Measurements from ENCODE around the gene OR6C65. TPM values are rescaled to one million over a fixed set of nuclear protein-coding genes. Genes with fewer than 3 reads are reported as not detected.

OR6C65 gene
- total RNA-seq, 1 donor from 2014 or later: not detected

DNA sequence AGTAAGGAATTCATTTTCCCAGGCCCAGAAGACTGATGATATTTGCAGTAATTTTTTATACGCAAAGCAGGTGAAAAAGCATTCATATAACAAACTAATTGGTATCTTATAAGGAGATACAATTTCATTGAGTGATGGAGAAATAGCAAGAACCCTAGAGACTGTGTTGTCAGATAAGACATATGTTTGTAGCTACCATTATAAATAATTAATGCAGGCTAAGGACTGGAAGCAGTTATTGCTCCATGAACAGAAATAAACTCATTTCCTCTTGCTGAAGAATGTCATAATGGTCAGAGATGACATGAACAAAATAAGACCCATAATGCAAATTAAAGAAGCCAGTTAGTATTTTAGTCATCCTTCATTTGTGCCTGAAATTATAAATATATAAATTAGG, 45.0 kb downstream of the OR6C65 start:
- intact Hi-C loops (cut with micrococcal nuclease): no loop called here
- no peak for DNase-seq
- no peak overlapping the region for H3K4me3 ChIP-seq
- no peaks in the 10 kb centered on the region for H3K36me3 ChIP-seq
- TF ChIP-seq, protein P1, sequence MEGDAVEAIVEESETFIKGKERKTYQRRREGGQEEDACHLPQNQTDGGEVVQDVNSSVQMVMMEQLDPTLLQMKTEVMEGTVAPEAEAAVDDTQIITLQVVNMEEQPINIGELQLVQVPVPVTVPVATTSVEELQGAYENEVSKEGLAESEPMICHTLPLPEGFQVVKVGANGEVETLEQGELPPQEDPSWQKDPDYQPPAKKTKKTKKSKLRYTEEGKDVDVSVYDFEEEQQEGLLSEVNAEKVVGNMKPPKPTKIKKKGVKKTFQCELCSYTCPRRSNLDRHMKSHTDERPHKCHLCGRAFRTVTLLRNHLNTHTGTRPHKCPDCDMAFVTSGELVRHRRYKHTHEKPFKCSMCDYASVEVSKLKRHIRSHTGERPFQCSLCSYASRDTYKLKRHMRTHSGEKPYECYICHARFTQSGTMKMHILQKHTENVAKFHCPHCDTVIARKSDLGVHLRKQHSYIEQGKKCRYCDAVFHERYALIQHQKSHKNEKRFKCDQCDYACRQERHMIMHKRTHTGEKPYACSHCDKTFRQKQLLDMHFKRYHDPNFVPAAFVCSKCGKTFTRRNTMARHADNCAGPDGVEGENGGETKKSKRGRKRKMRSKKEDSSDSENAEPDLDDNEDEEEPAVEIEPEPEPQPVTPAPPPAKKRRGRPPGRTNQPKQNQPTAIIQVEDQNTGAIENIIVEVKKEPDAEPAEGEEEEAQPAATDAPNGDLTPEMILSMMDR (IDR thresholded peaks at IDR 0.05; ENCODE audit: borderline replicate concordance): no peak
- H3K27me3 ChIP-seq (ENCODE audit: low read depth): peaks cover 7% of the 10 kb centered on the region
- H3K27ac ChIP-seq (replicated peaks): no peak overlapping the region
- no peaks in the 10 kb centered on the region for H3K4me1 ChIP-seq
- H3K9me3 ChIP-seq (replicated peaks): peaks cover 15% of the 10 kb centered on the region

DNA sequence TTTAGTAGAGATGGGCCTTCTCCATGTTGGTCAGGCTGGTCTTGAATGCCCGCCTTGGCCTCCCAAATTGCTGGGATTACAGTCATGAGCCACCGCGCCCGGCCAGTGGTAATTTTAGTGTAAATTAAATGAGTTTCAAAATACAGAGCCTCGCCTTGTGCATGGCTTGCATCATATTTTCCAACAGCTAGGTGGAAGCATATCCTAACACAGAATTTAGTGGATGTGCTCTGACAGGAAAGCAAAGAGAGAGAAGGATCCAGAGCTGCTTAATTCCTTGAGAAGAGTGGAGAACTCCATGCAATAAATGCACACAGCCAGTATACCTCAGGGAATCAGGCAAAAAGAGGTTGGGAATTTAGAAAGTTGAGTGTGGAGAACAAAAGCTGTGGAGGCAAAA, 46.0 kb downstream of the OR6C65 start:
- intact Hi-C loops (cut with micrococcal nuclease): no loop called here
- Histone ChIP-seq H3K4me1 (no peaks in the 10 kb centered on the region), H3K4me3 (no peak overlapping the region), H3K27ac (replicated peaks) (no peak overlapping the region), H3K9me3 (replicated peaks) (peaks cover 6% of the 10 kb centered on the region), H3K27me3 (ENCODE audit: low read depth) (peaks cover 15% of the 10 kb centered on the region), H3K36me3 (no peaks in the 10 kb centered on the region)
- DNase-seq: no peak
- TF ChIP-seq, protein P1 (IDR thresholded peaks at IDR 0.05; ENCODE audit: borderline replicate concordance): peak; percentile 40

DNA sequence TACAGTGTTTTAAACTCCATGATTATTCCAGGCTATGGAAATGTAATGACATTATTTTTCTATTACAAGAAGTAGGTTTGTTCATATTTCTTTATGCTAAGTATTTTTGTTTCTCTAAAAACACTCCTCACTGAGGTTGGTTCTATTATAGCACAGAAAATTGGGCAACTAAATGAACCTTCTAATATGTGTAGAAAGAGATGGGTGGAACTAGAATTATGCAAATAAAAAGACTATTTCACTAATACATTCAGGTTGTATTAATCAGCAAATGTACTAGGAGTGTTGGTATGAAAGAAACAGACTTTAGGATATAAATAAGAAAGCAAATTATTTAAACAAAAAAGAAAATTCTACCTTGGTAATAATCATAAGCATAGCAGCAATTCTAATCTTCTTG, 48.5 kb downstream of the OR6C65 start:
- Histone ChIP-seq H3K4me3 (no peak overlapping the region), H3K4me1 (no peaks in the 10 kb centered on the region), H3K27ac (replicated peaks) (no peak overlapping the region), H3K9me3 (replicated peaks) (no peaks in the 10 kb centered on the region), H3K27me3 (ENCODE audit: low read depth) (peaks cover 15% of the 10 kb centered on the region), H3K36me3 (no peaks in the 10 kb centered on the region)
- DNase-seq: no peak
- intact Hi-C loops (cut with micrococcal nuclease): no loop called here
- TF ChIP-seq, protein P1 (IDR thresholded peaks at IDR 0.05; ENCODE audit: borderline replicate concordance): no peak

Other genes with a start within 250 kb of the OR6C65 start
- not detected for gene OR10A7, start 179.5 kb upstream of the OR6C65 start, total RNA-seq
- gene OR6C74, start 155.9 kb upstream of the OR6C65 start, total RNA-seq: not detected
- gene OR6C6, start 104.0 kb upstream of the OR6C65 start, total RNA-seq: not detected
- gene OR6C1, start 86.2 kb upstream of the OR6C65 start, total RNA-seq: not detected
- not detected for gene OR6C3, start 69.8 kb upstream of the OR6C65 start, total RNA-seq
- gene OR6C75, start 37.6 kb upstream of the OR6C65 start, total RNA-seq: not detected
- not detected for gene OR6C76, start 25.7 kb downstream of the OR6C65 start, total RNA-seq
- gene OR6C2, start 43.5 kb downstream of the OR6C65 start, total RNA-seq: not detected
- not detected for gene OR6C70, start 69.6 kb downstream of the OR6C65 start, total RNA-seq
- not detected for gene OR6C68, start 91.8 kb downstream of the OR6C65 start, total RNA-seq
- not detected for gene OR6C4, start 149.1 kb downstream of the OR6C65 start, total RNA-seq
- gene OR2AP1, start 171.9 kb downstream of the OR6C65 start, total RNA-seq: not detected
- gene OR10P1, start 236.4 kb downstream of the OR6C65 start, total RNA-seq: not detected